IMR-90 (cell line): ENCODE results near the gene ZNF747. TPM values are rescaled to one million over a fixed set of nuclear protein-coding genes. Genes with fewer than 3 reads are reported as not detected.

Experiments used
- ATAC-seq: fragments of 200-7000 bp; cut with Tn5 transposase; 2 replicates; pipeline ENCODE4 v1.9.1; 2020; ENCODE audit warnings: low read depth, mild to moderate bottlenecking, moderate library complexity
- BruUV-seq: library from RNA; stranded (reverse); fragments of 400-500 nt; replicated peaks from 2 replicates; lab custom pipeline; 2021; lab: Mats Ljungman, UMichigan
- CTCF ChIA-PET: fragments of 300-600 bp; formaldehyde crosslinking; extraction: SDS; loops from one replicate; lab custom pipeline; 2021; ENCODE audit warnings: antibody characterized with exemption; lab: Yijun Ruan, JAX
- POLR2A ChIA-PET: fragments of 300-600 bp; sonication (Branson Sonifier 250); formaldehyde crosslinking; loops from one replicate; lab custom pipeline; 2022; ENCODE audit warnings: antibody characterized with exemption; ENCODE audit not compliant: unreplicated experiment; lab: Charles Lee
- DNase-seq: peaks from one replicate; pipeline ENCODE4 v3.0.0; 2013
- H2AFZ ChIP-seq: replicated peaks from 2 replicates; pipeline ENCODE3; 2013; ENCODE audit warnings: low read length, mild to moderate bottlenecking; ENCODE audit not compliant: poor library complexity
- H2AK5ac ChIP-seq: 2 replicates; pipeline ENCODE4 v1.6.1; 2013; ENCODE audit warnings: low read depth, low read length, inconsistent platforms
- H2AK9ac ChIP-seq: replicated peaks from 2 replicates; pipeline ENCODE3; 2013; ENCODE audit warnings: mild to moderate bottlenecking, low read depth, low read length, moderate library complexity; ENCODE audit not compliant: poor library complexity
- H2BK120ac ChIP-seq: 2 replicates; pipeline ENCODE4 v1.6.1; 2013; ENCODE audit warnings: low read depth, low read length, inconsistent platforms
- H2BK15ac ChIP-seq: 3 replicates; pipeline ENCODE4 v1.6.1; 2013; ENCODE audit warnings: low read depth, low read length, inconsistent platforms
- H2BK20ac ChIP-seq: 2 replicates; pipeline ENCODE4 v1.6.1; 2013; ENCODE audit warnings: low read depth, mild to moderate bottlenecking, inconsistent platforms, low read length, moderate library complexity
- H2BK5ac ChIP-seq: 2 replicates; pipeline ENCODE4 v1.6.1; 2013; ENCODE audit warnings: mild to moderate bottlenecking, low read depth, low read length, inconsistent platforms; ENCODE audit not compliant: poor library complexity, severe bottlenecking
- H3K14ac ChIP-seq: replicated peaks from 2 replicates; pipeline ENCODE4 v1.6.1; 2013; ENCODE audit warnings: low read depth, low read length, inconsistent platforms
- H3K18ac ChIP-seq: 2 replicates; pipeline ENCODE4 v1.6.1; 2013; ENCODE audit warnings: low read depth, low read length, control low read depth
- H3K23ac ChIP-seq: 2 replicates; pipeline ENCODE4 v1.6.1; 2013; ENCODE audit warnings: low read depth, low read length, inconsistent platforms
- H3K27ac ChIP-seq: 2 replicates; pipeline ENCODE4 v1.5.1; 2013; ENCODE audit warnings: mild to moderate bottlenecking, control low read depth, low read length; ENCODE audit not compliant: insufficient read depth
- H3K27me3 ChIP-seq: 2 replicates; pipeline ENCODE4 v1.6.1; 2013; ENCODE audit warnings: low read length; ENCODE audit not compliant: control insufficient read depth, insufficient read depth
- H3K36me3 ChIP-seq: 2 replicates; pipeline ENCODE4 v1.6.1; 2013; ENCODE audit warnings: low read length, mixed read lengths; ENCODE audit not compliant: control insufficient read depth, insufficient read depth
- H3K4ac ChIP-seq: 2 replicates; pipeline ENCODE4 v1.6.1; 2013; ENCODE audit warnings: low read depth, low read length, inconsistent platforms
- H3K4me1 ChIP-seq: 2 replicates; pipeline ENCODE4 v1.6.1; 2013; ENCODE audit warnings: low read length, mixed read lengths; ENCODE audit not compliant: control insufficient read depth, insufficient read depth
- H3K4me2 ChIP-seq: 2 replicates; pipeline ENCODE4 v1.6.1; 2013; ENCODE audit warnings: low read depth, mild to moderate bottlenecking, control low read depth, low read length, moderate library complexity
- H3K4me3 ChIP-seq: 2 replicates; pipeline ENCODE4 v1.5.1; 2013; ENCODE audit warnings: low read depth, mild to moderate bottlenecking, control low read depth, low read length, moderate library complexity; ENCODE audit not compliant: insufficient read depth
- H3K56ac ChIP-seq: 2 replicates; pipeline ENCODE4 v1.6.1; 2013; ENCODE audit warnings: low read length, inconsistent platforms; ENCODE audit not compliant: insufficient read depth; ENCODE audit errors: extremely low read depth
- H3K79me1 ChIP-seq, 2 experiments: 2 replicates each; pipeline ENCODE4 v1.6.1; 2013; ENCODE audit warnings: low read length in 2 of 2, inconsistent platforms in 1 of 2, low read depth in 1 of 2
- H3K9ac ChIP-seq: 2 replicates; pipeline ENCODE4 v1.6.1; 2013; ENCODE audit warnings: low read depth, low read length, control low read depth
- H3K9me1 ChIP-seq: 2 replicates; pipeline ENCODE4 v1.6.1; 2013; ENCODE audit warnings: low read length, inconsistent platforms; ENCODE audit not compliant: insufficient read depth
- H3K9me3 ChIP-seq: 2 replicates; pipeline ENCODE4 v1.6.1; 2013; ENCODE audit warnings: low read length; ENCODE audit not compliant: control insufficient read depth, insufficient read depth
- H4K20me1 ChIP-seq: 2 replicates; pipeline ENCODE4 v1.6.1; 2013; ENCODE audit warnings: low read length, inconsistent platforms; ENCODE audit not compliant: insufficient read depth
- H4K5ac ChIP-seq: 2 replicates; pipeline ENCODE4 v1.6.1; 2013; ENCODE audit warnings: mild to moderate bottlenecking, low read depth, low read length, control low read depth
- H4K8ac ChIP-seq, 2 experiments: 2 replicates each; pipeline ENCODE4 v1.6.1; 2013; ENCODE audit warnings: low read depth in 2 of 2, low read length in 2 of 2, control low read depth in 1 of 2, inconsistent platforms in 1 of 2
- H4K91ac ChIP-seq: 2 replicates; pipeline ENCODE4 v1.6.1; 2013; ENCODE audit warnings: low read depth, low read length, inconsistent platforms; ENCODE audit not compliant: insufficient read depth
- BHLHE40 ChIP-seq: fragments of 150-350 bp; IDR thresholded peaks from 2 replicates; pipeline ENCODE4 v1.6.1; 2016; ENCODE audit warnings: mild to moderate bottlenecking, low read depth, low read length
- CEBPB ChIP-seq: IDR thresholded peaks from 2 replicates; pipeline ENCODE4 v1.6.1; 2012; ENCODE audit warnings: low read depth, low read length, improper control_type of control experiment
- FOS ChIP-seq: fragments of 150-350 bp; IDR thresholded peaks from 2 replicates; pipeline ENCODE4 v1.6.1; 2016; ENCODE audit warnings: low read depth, low read length
- MAFK ChIP-seq: IDR thresholded peaks from 2 replicates; pipeline ENCODE4 v1.6.1; 2012; ENCODE audit warnings: low read depth, low read length, improper control_type of control experiment
- MAZ ChIP-seq: IDR thresholded peaks from 2 replicates; pipeline ENCODE4 v1.6.1; 2012; ENCODE audit warnings: low read depth, mild to moderate bottlenecking, low read length, improper control_type of control experiment, moderate library complexity, borderline replicate concordance
- MXI1 ChIP-seq: IDR thresholded peaks from 2 replicates; pipeline ENCODE4 v1.6.1; 2012; ENCODE audit warnings: low read depth, mild to moderate bottlenecking, low read length, moderate library complexity, borderline replicate concordance
- NFE2L2 ChIP-seq: fragments of 150-350 bp; IDR thresholded peaks from 2 replicates; pipeline ENCODE4 v1.6.1; 2016; ENCODE audit warnings: low read depth, mild to moderate bottlenecking, low read length
- RAD21 ChIP-seq: IDR thresholded peaks from 2 replicates; pipeline ENCODE4 v1.6.1; 2012; ENCODE audit warnings: low read length, improper control_type of control experiment
- RCOR1 ChIP-seq: IDR thresholded peaks from 2 replicates; pipeline ENCODE4 v1.6.1; 2012; ENCODE audit warnings: mild to moderate bottlenecking, low read length, improper control_type of control experiment; ENCODE audit not compliant: insufficient replicate concordance
- RFX5 ChIP-seq: IDR thresholded peaks from 2 replicates; pipeline ENCODE4 v1.8.0; 2012; ENCODE audit warnings: low read depth, mild to moderate bottlenecking, low read length, moderate library complexity
- SMC3 ChIP-seq: fragments of 150-350 bp; IDR thresholded peaks from 2 replicates; pipeline ENCODE4 v1.6.1; 2016; ENCODE audit warnings: low read depth, mild to moderate bottlenecking, antibody characterized with exemption, low read length, moderate library complexity
- WGBS, 2 experiments: methylation state at CpG; one replicate each; pipeline versions ENCODE4 v1.1.5 to v1.1.7; 2013; ENCODE audit warnings: missing lambda C conversion rate in 2 of 2; ENCODE audit not compliant: insufficient read length in 1 of 2; ENCODE audit errors: extremely low coverage in 2 of 2; 5-methylcytosine and 5-hydroxymethylcytosine counted together
- dilution Hi-C: fragments of 300-500 bp; cut with HindIII; formaldehyde crosslinking; loops from one replicate; pipeline ENCODE4 v1.14.3; 2018; ENCODE audit warnings: low sequenced_read_pairs; ENCODE audit not compliant: unreplicated experiment
- in situ Hi-C: fragments of 300-500 bp; cut with MboI; formaldehyde crosslinking; loops from 3 replicates; pipeline ENCODE4 v1.14.3; 2019; ENCODE audit warnings: low sequenced_read_pairs, inconsistent platforms, mixed read lengths
- intact Hi-C: fragments of 100-400 bp; cut with micrococcal nuclease; formaldehyde crosslinking; loops from 2 replicates; pipeline ENCODE4 v1.10.0; 2022
- polyA plus RNA-seq, 3 experiments: library from polyadenylated mRNA; depleted of rRNA; stranded (reverse); fragments of >200 nt; gene quantifications; 2 replicates each; pipeline ENCODE4 v1.2.3, GENCODE V29; 2012; ENCODE audit warnings: low replicate concordance in 1 of 3
- total RNA-seq: library from RNA; depleted of rRNA; stranded (reverse); fragments of >200 nt; gene quantifications from 2 replicates; pipeline ENCODE4 v1.2.3, GENCODE V29; 2012

ZNF747 gene
- total and polyA plus RNA-seq, 2 of the 4 experiments (the other 2 are of a cell fraction): 2.0 to 2.9 TPM

DNA sequence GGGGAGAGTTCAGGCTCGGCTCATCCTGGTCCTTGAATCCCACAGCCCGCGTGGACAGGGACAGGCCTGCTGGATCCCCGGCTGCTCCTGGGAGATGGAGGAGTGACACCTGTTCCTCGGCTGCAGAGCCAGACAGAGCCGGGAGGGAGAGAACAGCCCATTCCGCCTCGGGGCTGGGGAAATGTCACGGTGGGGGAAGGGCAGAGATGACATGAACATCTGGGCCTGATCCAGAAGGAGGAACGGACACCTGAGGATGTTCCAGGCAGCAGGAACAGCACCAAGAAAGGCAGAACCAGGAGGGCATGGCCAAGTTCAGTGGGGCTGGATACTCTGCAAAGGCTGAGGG is 21.4 kb upstream of the ZNF747 start:
- H4K8ac ChIP-seq: no peak overlapping the region
- H3K27ac ChIP-seq: no peak overlapping the region
- no peak overlapping the region for H2AFZ ChIP-seq
- in situ Hi-C loops: no loop called here
- no peak overlapping the region for H2BK20ac ChIP-seq
- H3K9ac ChIP-seq: no peak overlapping the region
- ChIA-PET CTCF (no interaction called here), POLR2A (no interaction called here)
- TF ChIP-seq MXI1: no peak
- no peak for TF ChIP-seq NFE2L2
- TF ChIP-seq CEBPB: no peak
- TF ChIP-seq MAZ: no peak
- TF ChIP-seq FOS: no peak
- TF ChIP-seq MAFK: no peak
- no peak for TF ChIP-seq RFX5
- no peak for TF ChIP-seq BHLHE40
- no peak for TF ChIP-seq SMC3
- TF ChIP-seq RCOR1: no peak
- no peak for TF ChIP-seq RAD21
- H3K9me1 ChIP-seq: peaks cover 4% of the 10 kb centered on the region; the same call in 1 of the 2 replicates
- WGBS, 2 experiments: 75% methylated on average over 4 of the region's 10 CpGs; no CpG with 5 or more reads in 1 of the 2 experiments
- no peak overlapping the region for H4K91ac ChIP-seq
- no peak overlapping the region for H3K23ac ChIP-seq
- no peak overlapping the region for H2BK120ac ChIP-seq
- BruUV-seq: no TSS peak
- H4K20me1 ChIP-seq: no peaks in the 10 kb centered on the region; the same call in 1 of the 2 replicates
- H3K4me2 ChIP-seq: no peak overlapping the region
- H3K4ac ChIP-seq: no peak overlapping the region
- no peak overlapping the region for H3K56ac ChIP-seq
- intact Hi-C loops: no loop called here
- H3K14ac ChIP-seq: no peak overlapping the region
- no peaks in the 10 kb centered on the region for H3K27me3 ChIP-seq
- H2BK5ac ChIP-seq: no peak overlapping the region
- dilution Hi-C loops: no loop called here
- peaks cover 16 to 43% of the 10 kb centered on the region in 2 experiments; a peak in 2 of 4 replicates for H3K79me1 ChIP-seq
- no peak overlapping the region for H2BK15ac ChIP-seq
- H3K4me1 ChIP-seq: no peaks in the 10 kb centered on the region
- ATAC-seq: no peak
- H2AK5ac ChIP-seq: no peak overlapping the region
- no peak overlapping the region for H3K18ac ChIP-seq
- H3K4me3 ChIP-seq: no peak overlapping the region
- DNase-seq: no peak
- peaks cover 23% of the 10 kb centered on the region for H3K36me3 ChIP-seq
- no peaks in the 10 kb centered on the region for H3K9me3 ChIP-seq
- no peak overlapping the region for H4K5ac ChIP-seq
- H2AK9ac ChIP-seq: no peak overlapping the region
